ENCODE measurements around the gene CCDC63.

Gene CCDC63

GRCh38 chr12:110846615-110847566 is at the start of gene CCDC63:
TSS of gene CCDC63 (plus strand) at chr12:110846987. CDS start at chr12:110852955, 5,968 bp downstream.
- TF ChIP-seq CTCF (conservative IDR thresholded peaks at IDR 0.05; ENCODE audit: control insufficient read depth, insufficient read depth, low read depth, low read length): peak; percentile 24
- peak within 1 kb of the TSS; percentile 0 for H3K4me3 ChIP-seq (ENCODE audit: control insufficient read depth, low read depth, low read length)
- peak; percentile 33 for DNase-seq (ENCODE audit: low read depth)

- no peak overlapping the region for H3K4me3 ChIP-seq (ENCODE audit: control insufficient read depth, low read depth, low read length)
- TF ChIP-seq CTCF (conservative IDR thresholded peaks at IDR 0.05; ENCODE audit: control insufficient read depth, insufficient read depth, low read depth, low read length): no peak
These were observed 48.3 kb upstream of the CCDC63 start for GRCh38 chr12:110798461-110798860.

GRCh38 chr12:110802489-110802888 is 44.3 kb upstream of the CCDC63 start:
- no peak overlapping the region for H3K4me3 ChIP-seq (ENCODE audit: control insufficient read depth, low read depth, low read length)
- TF ChIP-seq CTCF (conservative IDR thresholded peaks at IDR 0.05; ENCODE audit: control insufficient read depth, insufficient read depth, low read depth, low read length): no peak
- no peak for DNase-seq (ENCODE audit: low read depth)

More at GRCh38 chr12:110798461-110798860, 48.3 kb upstream of the CCDC63 start:
- peak; percentile 59 for DNase-seq (ENCODE audit: low read depth)

GRCh38 chr12:110804406-110804805 is 42.4 kb upstream of the CCDC63 start:
- no peak for TF ChIP-seq CTCF (conservative IDR thresholded peaks at IDR 0.05; ENCODE audit: control insufficient read depth, insufficient read depth, low read depth, low read length)
- no peak overlapping the region for H3K4me3 ChIP-seq (ENCODE audit: control insufficient read depth, low read depth, low read length)
- no peak for DNase-seq (ENCODE audit: low read depth)

- no peak for DNase-seq (ENCODE audit: low read depth)
- TF ChIP-seq CTCF (conservative IDR thresholded peaks at IDR 0.05; ENCODE audit: control insufficient read depth, insufficient read depth, low read depth, low read length): no peak
- no peak overlapping the region for H3K4me3 ChIP-seq (ENCODE audit: control insufficient read depth, low read depth, low read length)
These were observed 39.1 kb upstream of the CCDC63 start for GRCh38 chr12:110807640-110808039.

- no peak for DNase-seq (ENCODE audit: low read depth)
- no peak overlapping the region for H3K4me3 ChIP-seq (ENCODE audit: control insufficient read depth, low read depth, low read length)
- TF ChIP-seq CTCF (conservative IDR thresholded peaks at IDR 0.05; ENCODE audit: control insufficient read depth, insufficient read depth, low read depth, low read length): no peak
These were observed 37.6 kb upstream of the CCDC63 start for GRCh38 chr12:110809149-110809548.

All from fibroblast of mammary gland (primary cell).